NK-92 treated with Interleukin-12 subunit alpha and Interleukin-12 subunit beta, amount 100 ng/mL, for 24 hours (cell line): ENCODE data around the gene H2BK1.

Source experiments
- DNase-seq: peaks from one replicate; lab custom pipeline; 2025; lab: John Stamatoyannopoulos, UW

H2BK1 gene

DNA sequence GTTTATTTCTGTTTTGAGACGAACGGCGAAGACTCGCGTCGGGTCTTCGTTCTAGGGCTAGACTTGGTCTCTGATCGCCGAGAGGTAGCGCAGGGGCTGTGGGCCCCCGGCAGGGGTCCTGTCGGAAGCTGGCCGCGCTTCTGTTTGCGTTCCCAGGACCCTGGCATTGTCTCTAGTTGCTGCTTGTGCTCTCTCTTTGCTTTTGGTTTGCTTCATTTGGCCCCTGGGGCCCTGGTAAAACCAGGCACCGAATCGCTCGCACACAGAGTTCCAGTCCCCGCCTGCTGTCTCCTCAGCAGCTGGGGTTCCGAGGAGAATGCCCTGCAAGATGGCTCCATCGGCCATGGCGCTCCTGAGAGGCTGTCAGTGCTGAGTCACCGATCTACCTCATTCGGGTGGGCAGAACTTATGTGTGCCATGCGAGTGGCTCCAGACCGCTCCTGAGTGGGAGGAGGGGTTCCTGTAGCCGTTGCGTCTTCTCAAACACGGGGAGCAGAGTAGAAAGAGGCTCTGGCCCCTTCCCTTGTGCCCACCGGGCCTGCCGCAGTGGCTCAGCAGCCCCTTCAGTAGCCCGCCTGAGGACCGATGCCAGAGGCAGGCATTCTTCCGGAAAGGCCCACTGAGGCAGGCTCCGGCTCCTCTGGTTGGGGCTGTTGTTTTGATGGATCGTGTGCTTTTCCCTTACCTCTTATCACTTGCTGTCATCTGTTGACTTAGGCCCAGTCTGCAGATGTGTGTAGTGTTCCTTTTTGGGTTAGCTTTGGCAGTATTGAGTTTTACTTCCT, 22.8 kb upstream of the H2BK1 start:
- DNase-seq = no peak

DNA sequence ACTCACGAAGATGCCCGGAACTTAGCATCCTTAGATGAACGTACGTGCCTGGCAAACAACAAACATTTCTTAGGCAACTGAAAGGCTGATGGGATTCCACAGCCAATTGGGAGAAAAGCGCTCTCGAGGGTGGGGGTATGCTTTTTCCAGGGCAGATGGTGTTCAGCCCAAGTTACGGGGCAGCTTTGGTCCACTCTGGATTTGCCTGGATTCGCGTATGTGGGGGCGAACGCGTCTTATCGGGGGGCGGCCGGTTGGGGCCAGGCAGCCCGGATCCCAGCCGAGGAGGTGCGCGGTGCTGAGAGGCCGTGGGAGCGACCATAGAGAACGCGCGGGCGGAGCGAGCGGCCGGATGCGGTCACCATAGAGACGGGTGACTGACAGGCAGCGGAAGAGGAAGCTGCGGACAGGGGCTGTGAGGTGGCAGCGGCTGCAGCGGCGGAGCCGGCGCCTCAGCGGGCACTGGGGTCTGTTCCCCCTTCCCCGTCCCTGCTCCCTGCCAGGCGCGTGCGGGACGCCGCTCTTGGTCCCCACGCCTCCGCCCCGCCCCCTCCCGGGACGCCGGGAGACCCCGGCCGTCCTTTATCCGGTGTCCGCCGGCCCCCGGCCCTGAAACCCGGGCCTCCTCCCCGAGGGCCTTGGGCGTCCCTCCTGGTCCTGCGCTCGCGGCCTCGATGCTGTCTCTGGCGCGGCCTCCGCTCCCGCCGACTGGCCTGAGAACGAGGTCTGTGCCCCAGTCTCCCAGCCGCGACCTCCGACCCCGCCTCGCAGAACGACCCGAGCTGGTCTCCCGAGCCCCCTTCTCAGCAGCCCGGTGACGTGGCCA, 22.0 kb upstream of the H2BK1 start, which contains the start of gene CHPF2:
Gene CHPF2 (plus strand): TSS at position 393 of the 826 bp plus-strand sequence. CDS start 1,529 bp downstream, outside the sequence.
- DNase-seq = peak; percentile 89

DNA sequence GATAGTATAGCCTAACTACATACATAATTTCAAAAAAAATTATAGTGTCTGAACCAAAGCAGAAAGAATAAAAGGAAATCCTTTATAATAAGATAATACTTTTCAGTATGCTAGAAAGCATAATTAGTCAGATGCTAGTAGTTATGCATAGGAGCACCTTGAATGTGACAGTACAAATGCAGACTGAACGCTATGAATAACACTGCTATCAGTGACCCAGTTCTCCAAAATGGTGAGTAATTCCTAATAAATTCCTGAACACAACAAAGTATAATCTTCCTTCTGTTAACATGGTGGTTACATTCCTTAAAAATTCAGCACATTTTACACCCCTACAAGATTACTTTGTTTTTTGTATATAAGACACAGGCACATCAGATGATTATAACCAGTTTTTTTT, 20.8 kb upstream of the H2BK1 start:
- DNase-seq = no peak

DNA sequence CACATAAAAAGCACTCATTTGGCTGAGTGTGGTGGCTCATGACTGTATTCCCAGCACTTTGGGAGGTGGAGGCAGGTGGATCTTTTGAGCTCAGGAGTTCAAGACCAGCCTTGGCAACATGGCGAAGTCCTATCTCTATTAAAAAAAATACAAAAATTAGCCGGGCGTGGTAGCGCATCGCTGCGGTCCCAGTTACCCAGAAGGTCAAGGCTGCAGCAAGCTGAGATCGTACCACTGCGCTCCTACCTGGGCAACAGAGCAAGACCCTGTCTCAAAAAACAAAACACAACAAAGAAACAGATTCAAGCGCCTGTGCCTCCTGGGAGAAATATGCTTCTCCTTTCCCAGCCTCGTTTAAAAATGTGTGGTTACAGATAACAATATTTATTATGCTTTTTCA, 19.0 kb upstream of the H2BK1 start:
- DNase-seq = no peak

DNA sequence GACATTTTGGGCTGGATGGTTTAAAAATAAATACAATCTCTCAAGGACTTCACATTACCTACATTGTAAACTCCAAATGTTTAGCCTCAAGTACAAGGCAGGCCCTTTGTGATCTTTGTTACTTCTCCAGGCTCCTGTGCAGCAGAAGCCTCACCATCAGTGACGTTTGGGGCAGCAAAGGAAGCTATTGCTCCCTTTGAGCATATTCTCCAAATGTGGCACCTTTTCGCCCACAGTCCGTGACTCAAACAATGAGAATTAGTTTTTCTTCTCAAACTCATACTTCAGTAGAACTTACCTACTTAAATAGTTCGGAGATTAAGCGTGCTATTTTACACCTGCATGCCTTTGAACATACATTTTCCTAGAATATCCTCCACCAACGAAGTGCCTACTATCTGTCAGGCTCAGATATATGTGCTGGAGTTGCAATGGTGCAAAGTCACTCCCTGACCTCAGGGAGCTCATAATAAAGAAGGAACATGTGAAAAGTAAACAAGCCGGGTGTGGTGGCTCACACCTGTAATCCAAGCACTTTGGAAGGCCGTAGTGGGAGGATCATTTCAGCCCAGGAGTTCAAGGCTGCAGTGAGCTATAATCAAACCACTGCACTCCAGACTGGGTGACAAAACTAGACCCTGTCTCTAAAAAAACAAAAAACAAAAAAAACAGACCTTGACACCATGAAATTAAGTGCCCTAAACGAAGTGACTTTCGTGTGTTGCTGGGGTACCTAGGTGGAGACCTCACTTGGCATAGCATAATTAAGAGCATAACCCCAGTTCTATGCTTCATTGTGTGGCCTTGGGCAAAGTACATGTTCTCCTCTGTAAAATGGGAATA, 18.0 kb upstream of the H2BK1 start:
- no peak for DNase-seq

DNA sequence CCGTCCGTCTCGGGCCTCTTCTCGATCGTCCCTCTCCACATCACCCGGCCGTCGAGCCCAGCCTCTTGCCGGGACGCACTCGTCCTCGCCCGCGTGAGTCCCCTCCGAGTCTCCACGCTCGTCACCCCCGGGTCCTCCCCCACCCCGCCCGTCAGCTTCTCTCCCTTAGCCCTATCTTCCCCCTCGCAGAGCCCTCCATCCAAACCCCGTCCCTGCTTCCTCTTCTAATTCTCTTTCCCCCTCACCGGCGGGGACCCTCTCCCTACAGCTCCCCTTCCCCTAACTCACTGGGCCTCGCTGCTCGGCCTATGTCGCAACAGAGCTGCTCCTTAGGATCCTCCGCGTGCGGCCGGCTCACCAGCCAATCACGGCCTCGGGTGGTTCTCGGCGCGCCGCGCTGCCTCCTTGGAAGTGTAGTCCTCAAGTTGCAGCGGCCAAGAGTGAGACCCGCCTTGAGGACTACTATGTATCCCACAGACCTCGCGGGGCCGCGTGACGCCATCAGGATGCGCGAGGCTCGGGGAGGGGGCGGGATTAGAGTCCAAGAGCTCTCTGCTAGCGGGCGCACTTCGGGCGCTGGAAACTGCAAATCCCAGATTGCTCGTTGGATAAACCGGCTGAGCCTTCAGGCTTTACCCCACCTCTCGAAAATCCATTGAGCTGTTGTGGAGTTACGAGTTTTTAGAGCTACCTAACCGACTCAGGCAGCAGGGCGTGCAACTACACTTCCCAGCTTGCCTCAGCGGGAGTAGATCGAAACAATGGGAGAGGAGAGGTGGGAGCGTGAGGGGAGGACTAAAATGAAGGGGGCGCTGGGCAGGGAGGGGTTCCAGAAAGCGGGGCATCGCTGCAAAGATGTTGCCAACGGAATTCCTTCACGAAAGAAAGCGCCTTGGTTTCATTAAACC, 16.8 kb upstream of the H2BK1 start, which contains the start of gene ABCF2:
Gene ABCF2 (minus strand): TSS at position 331 of the 908 bp plus-strand sequence. CDS start 747 bp downstream, outside the sequence.
- DNase-seq = peak; percentile 97

DNA sequence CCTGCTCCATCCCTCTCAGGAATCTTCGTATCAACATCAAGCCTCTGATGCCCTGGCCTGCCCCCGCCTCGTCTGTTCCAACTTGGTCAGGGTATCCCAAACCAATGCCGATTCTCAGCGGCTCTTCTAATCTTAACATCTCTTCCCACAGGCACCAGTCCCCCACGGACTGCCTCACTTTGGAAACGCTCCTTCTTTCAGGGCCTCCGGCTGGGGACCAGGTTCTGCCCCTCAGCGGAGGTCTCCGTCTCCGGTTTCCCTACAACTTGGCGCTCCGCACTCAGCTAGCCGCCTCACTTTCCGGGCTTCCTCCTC, 16.2 kb upstream of the H2BK1 start:
- no peak for DNase-seq

DNA sequence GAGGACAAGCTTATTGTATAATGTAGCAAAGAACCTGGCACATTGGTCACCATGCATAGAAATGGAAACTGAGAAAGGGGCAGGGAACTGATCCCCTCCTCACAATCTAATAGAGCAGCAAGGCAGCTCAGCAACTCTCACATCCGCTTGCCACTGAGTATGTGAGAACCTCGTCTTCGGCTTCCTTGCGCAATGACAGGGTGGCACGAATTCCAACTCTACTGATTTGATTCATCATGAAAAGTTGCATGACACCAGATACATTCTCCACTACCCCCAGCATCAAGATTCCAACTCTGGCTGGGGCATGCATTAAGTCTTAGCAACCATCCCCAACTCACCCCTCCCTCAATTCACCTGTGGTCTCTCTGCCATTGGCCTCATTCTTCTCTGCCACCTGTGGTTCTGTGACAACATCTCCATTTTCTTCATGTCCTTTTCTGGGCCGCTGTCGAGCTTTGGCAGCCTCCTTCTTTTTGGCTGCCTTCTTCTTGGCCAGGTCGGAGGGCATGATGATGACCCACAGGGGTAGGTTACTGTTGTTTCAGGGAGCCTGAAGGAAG, 15.7 kb upstream of the H2BK1 start:
- no peak for DNase-seq

DNA sequence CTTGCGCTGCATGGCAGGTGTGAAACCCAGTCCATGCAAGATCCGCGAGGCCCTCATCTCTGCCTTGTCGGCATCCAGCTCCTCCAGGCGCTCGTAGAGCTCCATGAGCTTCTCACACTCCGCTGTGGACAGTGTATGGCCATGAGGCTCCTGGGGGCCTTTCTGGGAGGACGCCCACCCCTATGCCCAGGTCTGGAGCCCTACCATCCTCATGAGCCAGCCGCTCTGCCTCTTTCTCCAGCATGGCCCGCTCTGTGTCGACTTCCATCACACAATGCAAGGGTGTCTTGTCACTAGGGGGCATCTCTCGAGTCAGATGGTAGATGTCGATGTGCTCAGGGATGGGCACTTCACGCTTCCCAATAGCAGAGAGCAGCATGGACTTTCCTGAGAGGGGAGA, 13.4 kb upstream of the H2BK1 start:
- DNase-seq = no peak

DNA sequence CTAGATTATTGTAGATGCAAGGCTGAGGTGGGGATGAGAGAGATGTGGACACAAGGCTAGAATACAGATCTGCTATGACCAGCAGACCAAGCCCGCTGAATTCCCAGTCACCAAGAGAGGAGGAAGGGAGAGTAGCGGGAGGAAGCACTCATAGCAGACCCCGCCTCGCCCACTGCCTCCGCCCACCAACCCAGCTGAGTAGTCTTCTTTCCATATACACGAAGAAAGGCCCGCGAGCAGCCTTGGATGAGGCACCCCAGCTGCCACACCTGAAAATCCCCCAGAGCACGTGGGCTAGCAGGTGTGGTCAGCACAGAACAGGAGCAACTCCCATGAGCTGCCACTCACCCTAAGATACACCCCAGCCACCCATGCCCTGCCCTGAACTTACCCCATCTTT, 7.9 kb upstream of the H2BK1 start:
- DNase-seq = no peak

DNA sequence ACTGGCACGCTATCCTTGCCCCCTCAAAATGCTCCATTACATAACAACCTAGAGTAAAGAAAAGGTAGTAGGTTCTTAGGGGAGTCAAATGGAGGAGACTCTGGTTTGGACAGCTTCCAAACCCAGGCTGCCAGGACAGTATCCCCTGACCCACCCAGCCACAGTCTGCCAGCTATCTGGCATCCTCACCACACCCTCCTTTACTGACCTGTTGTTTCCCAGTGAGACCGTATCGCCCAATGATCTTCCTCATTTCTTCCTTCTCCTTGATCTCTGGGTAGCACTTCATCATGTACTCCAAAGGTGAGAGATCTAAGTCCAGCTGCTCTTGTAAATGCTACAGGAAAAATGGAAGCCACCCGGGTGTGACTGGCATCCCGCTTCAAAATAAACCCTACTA, 5.1 kb upstream of the H2BK1 start:
- DNase-seq = no peak

DNA sequence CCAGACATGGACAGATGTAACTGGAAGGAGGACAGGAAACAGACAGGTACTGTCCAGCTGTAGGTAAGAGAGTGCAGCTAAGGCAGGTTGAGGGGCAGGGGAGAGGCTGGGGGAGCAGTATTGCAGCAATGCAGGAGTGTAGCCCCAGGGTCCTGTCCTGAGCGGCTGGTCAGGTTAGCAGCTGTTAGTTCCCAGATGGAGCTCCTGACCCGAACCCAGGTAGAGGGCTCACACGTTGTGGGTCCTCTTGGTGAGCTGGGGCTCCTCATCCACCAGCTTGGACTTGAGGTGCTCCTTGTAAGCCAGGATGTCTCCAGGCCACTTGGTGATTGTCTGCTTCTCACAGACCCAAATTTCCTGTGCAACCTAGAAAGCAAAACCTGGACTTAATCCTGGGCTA, 3.5 kb upstream of the H2BK1 start:
- no peak for DNase-seq

DNA sequence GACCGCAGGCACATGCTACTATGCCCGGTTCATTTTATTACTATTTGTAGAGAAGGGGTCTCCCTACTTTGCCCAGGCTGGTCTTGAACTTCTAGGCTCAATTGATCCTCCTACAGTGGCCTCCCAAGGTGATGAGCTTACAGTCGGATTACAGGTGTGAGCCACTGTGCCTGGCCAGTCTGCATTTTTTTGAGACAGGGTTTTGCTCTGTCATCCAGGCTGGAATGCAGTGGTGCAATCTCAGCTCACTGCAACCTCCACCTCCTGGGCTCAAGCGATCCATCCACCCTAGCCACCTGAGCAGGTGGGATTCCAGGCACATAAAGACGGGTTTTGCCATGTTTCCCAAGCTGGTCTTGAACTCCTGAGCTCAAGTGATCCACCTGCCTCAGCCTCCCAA, 2.3 kb upstream of the H2BK1 start:
- no peak for DNase-seq

DNA sequence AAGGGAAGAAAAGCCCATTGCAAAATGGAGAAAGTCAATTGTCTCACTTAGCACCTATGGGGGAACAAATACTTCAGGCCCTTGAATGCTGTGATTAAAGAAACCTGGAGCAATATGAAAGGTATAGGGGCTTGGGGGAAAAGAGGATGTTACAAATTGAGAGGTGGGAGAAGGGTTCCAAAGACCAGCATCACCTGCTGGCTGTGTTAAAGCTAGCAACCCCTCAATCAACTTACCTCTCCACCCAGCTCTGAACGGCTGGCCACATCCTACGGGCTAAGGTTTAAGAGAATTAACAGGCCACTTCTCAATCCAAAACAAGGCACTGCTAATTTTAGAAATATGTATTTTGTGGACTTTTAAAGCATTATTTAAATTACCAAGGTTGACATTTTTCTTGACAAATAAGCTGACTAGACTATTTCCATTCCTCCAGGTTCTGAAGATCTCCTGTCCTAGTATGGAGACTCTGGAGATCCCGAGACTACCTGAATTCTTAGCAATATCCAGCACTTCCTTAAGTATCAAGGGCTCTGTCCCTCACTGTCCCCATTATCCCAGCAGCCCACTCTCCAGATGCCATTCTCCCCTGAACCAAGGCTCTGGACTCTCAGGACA, 976 bp upstream of the H2BK1 start:
- no peak for DNase-seq

DNA sequence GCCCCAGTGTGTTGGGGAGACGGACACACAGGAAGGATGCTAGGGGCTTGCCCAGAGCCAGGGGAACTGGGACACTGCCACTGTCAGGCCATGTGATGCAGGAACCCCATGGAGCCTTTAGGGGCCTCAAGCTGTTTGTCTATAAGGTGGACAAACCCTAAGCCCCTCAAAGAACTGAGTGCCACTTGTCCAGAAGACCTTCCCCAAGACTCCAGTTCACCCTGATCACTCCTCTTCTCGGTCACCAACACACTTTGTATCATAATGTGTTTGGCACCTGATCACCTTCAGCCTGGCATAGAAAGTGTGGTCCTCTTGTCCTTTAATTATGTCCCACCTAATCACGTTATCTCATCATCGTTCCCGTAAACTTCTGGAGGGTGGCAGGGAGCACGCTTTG, 700 bp downstream of the H2BK1 start:
- no peak for DNase-seq

DNA sequence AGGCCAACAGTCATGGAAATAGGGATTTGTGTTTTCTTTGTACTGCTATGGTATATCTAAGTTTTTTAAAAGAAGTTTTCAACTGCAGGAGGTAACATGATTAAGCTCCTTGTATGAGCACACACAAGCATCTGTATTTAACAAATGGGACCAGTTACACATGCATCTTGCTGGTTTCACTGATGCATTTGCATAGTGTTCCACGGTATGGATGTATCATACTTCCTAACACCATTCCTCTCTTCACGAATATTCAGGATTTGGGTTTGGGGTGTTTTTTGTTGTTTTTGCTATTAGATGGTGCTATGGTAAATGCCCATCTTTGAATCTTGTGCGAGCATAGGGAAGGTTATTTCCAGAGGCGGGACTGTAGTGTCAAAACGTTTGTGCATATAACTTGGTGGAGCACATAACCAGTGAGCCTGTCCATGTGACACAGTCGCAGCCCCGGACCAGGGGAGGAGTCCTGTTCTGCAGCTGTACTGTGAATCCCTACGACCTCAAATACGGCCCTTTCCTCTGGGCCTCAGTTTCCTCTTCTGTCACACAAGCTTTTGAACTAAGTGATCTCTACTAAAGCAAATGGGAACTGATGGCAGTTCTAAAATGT, 1.9 kb downstream of the H2BK1 start:
- DNase-seq = no peak

DNA sequence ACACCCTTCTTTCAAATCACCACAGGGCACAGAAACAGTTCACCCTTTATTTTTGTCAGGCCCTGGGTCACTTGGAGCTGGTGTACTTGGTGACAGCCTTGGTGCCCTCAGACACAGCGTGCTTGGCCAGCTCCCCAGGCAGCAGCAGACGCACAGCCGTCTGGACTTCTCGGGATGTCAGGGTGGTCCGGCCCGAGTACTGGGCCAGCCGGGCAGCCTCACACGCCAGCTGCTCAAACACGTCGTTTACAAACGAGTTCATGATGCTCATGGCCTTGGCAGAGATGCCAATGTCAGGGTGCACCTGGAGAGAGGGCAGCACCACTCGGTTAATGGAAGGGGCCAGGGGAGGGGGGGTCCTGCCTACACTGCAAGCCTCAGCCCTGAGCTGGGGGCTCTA, 2.5 kb downstream of the H2BK1 start:
- DNase-seq = no peak

DNA sequence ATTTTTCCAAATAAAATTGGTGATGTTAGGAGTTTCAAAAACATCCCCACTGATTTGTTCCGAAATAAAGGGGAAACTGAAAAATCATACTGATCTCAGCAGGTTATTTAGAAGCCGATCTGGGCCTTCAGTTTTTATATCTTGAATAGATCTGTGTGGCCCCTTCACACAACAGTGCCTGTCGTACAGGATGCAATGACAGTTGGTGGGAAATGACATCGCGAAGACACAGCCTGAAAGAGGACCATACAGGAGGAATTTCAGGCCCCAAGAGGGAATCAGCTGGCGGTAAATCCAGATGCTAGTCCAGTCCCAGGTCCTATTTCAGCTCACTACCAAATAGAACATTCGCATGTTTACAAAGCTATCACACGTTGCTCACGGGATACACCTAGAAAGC, 3.0 kb downstream of the H2BK1 start:
- DNase-seq = no peak

DNA sequence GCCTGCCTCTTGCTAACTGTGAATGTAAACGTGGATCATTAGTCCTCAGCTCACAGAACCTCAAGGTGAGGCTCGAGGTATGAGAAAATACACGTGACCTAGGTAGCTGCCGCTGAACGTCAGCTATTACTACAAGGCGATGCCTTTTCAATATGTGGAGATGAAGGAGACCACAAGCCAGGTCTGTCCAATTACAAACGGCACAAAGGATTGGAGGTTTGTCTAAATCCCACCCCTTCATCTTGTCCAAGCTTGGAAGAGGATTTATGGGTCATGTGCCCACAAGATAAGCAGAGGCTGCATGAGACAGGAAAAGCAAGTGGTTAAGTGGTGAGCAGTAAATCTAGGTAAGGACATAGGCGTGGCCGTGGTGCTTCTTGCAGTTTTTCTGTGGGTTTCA, 3.4 kb downstream of the H2BK1 start:
- DNase-seq = no peak

DNA sequence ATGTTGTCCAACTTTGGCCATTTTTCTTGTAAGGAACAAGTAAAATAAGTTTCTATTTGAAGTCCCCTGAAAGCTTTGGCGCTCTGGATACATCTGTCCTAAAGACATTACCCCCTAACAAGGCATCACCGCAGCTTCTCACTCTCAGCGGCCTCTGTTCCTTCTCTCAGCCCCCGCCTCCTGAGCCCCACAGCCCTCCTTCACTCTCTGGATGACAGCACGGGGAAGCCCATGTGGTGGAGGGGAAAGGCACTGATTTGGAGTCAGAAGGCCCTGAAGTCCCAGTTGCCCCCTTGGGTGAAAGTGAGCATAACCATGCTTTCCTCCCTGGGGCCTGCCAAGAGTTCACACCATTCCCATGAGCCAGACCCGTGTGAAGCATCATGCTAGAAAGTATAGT, 4.6 kb downstream of the H2BK1 start:
- DNase-seq = no peak
